SK-N-SH treated with all-trans-retinoic acid at 6 μM for 48 hours (cell line): ENCODE data around the gene ANKRD30A.

Source experiments
- ATAC-seq: fragments of 200-7000 bp; cut with Tn5 transposase; 3 replicates; pipeline ENCODE4 v1.9.1; 2020; ENCODE audit warnings: mild to moderate bottlenecking, moderate library complexity
- BACH2 ChIP-seq: fragments of 250-450 bp; sonication (Bioruptor Pico); IDR thresholded peaks from 2 replicates; pipeline ENCODE4 v1.9.0; 2021; ENCODE audit warnings: mild to moderate bottlenecking, borderline replicate concordance
- CREB5 ChIP-seq: fragments of 250-450 bp; sonication (Bioruptor Pico); IDR thresholded peaks from 2 replicates; pipeline ENCODE4 v1.5.1; 2020; ENCODE audit warnings: low read depth, mild to moderate bottlenecking, moderate library complexity
- CSDC2 ChIP-seq: fragments of 250-450 bp; sonication (Bioruptor Pico); IDR thresholded peaks from 2 replicates; pipeline ENCODE4 v1.5.0; 2020; ENCODE audit warnings: mild to moderate bottlenecking, moderate library complexity
- CSRNP3 ChIP-seq: fragments of 250-450 bp; sonication (Bioruptor Pico); IDR thresholded peaks from 2 replicates; pipeline ENCODE4 v1.5.1; 2021; ENCODE audit warnings: mild to moderate bottlenecking, moderate library complexity
- GLIS3 ChIP-seq: fragments of 250-450 bp; sonication (Bioruptor Pico); IDR thresholded peaks from 2 replicates; pipeline ENCODE4 v1.5.0; 2020; ENCODE audit warnings: mild to moderate bottlenecking, moderate library complexity
- ISL1 ChIP-seq: fragments of 250-450 bp; sonication (Bioruptor Pico); IDR thresholded peaks from 2 replicates; pipeline ENCODE4 v2.1.2; 2022; ENCODE audit warnings: mild to moderate bottlenecking, moderate library complexity
- OSR1 ChIP-seq: fragments of 250-450 bp; sonication (Bioruptor Pico); IDR thresholded peaks from 2 replicates; pipeline ENCODE4 v1.8.0; 2022; ENCODE audit warnings: moderate library complexity, mild to moderate bottlenecking, inconsistent platforms
- PATZ1 ChIP-seq: fragments of 250-450 bp; sonication (Bioruptor Pico); IDR thresholded peaks from 2 replicates; pipeline ENCODE4 v1.8.0; 2020; ENCODE audit warnings: mild to moderate bottlenecking, moderate library complexity, borderline replicate concordance
- PPARA ChIP-seq: fragments of 250-450 bp; sonication (Bioruptor Pico); IDR thresholded peaks from 2 replicates; pipeline ENCODE4 v1.5.0; 2020; ENCODE audit warnings: mild to moderate bottlenecking, borderline replicate concordance
- RARB ChIP-seq: fragments of 250-450 bp; sonication (Bioruptor Pico); IDR thresholded peaks from 2 replicates; pipeline ENCODE4 v1.8.0; 2021; ENCODE audit warnings: mild to moderate bottlenecking, moderate library complexity
- SNAI2 ChIP-seq: fragments of 250-450 bp; sonication (Bioruptor Pico); IDR thresholded peaks from 2 replicates; pipeline ENCODE4 v1.5.0; 2020; ENCODE audit warnings: mild to moderate bottlenecking, moderate library complexity
- TCF4 ChIP-seq: fragments of 250-450 bp; sonication (Bioruptor Pico); IDR thresholded peaks from 2 replicates; pipeline ENCODE4 v1.8.0; 2021; ENCODE audit warnings: mild to moderate bottlenecking, moderate library complexity, borderline replicate concordance
- TOX ChIP-seq: fragments of 250-450 bp; sonication (Bioruptor Pico); IDR thresholded peaks from 2 replicates; pipeline ENCODE4 v1.8.0; 2021; ENCODE audit warnings: mild to moderate bottlenecking, moderate library complexity, borderline replicate concordance
- TSHZ2 ChIP-seq: fragments of 250-450 bp; sonication (Bioruptor Pico); IDR thresholded peaks from 2 replicates; pipeline ENCODE4 v1.5.0; 2020; ENCODE audit warnings: mild to moderate bottlenecking, moderate library complexity
- ZC3H10 ChIP-seq: fragments of 250-450 bp; sonication (Bioruptor Pico); IDR thresholded peaks from 2 replicates; pipeline ENCODE4 v1.5.1; 2021; ENCODE audit warnings: mild to moderate bottlenecking, moderate library complexity
- ZFP3 ChIP-seq: fragments of 250-450 bp; sonication (Bioruptor Pico); IDR thresholded peaks from 2 replicates; pipeline ENCODE4 v1.5.0; 2020; ENCODE audit warnings: mild to moderate bottlenecking, moderate library complexity
- ZFP30 ChIP-seq: fragments of 450-650 bp; formaldehyde crosslinking; IDR thresholded peaks from 2 replicates; pipeline ENCODE4 v1.5.0; 2022; ENCODE audit warnings: mild to moderate bottlenecking, moderate library complexity
- ZNF565 ChIP-seq: fragments of 450-650 bp; formaldehyde crosslinking; conservative IDR thresholded peaks from 2 replicates; pipeline ENCODE4 v1.5.0; 2020; ENCODE audit warnings: low read depth, mild to moderate bottlenecking, moderate library complexity
- ZNF70 ChIP-seq: fragments of 450-650 bp; formaldehyde crosslinking; IDR thresholded peaks from 2 replicates; pipeline ENCODE4 v1.5.0; 2020; ENCODE audit warnings: mild to moderate bottlenecking, moderate library complexity
- ZNF8 ChIP-seq: fragments of 450-650 bp; formaldehyde crosslinking; IDR thresholded peaks from 2 replicates; pipeline ENCODE4 v1.5.0; 2020; ENCODE audit warnings: mild to moderate bottlenecking, moderate library complexity

The ANKRD30A gene

GRCh38 chr10:37275216-37275777, 149.9 kb downstream of the ANKRD30A start:
- TF ChIP-seq CSDC2 (CRISPR knock-in tag) (no peak), GLIS3 (no peak), TOX (CRISPR knock-in tag) (no peak), TSHZ2 (no peak), PATZ1 (CRISPR knock-in tag) (no peak), ZFP30 (no peak), ISL1 (no peak), RARB (CRISPR knock-in tag) (no peak), ZC3H10 (CRISPR knock-in tag) (no peak), OSR1 (CRISPR knock-in tag) (no peak), ZNF70 (CRISPR knock-in tag) (no peak), TCF4 (CRISPR knock-in tag) (no peak), BACH2 (CRISPR knock-in tag) (no peak)
- ATAC-seq, result no peak

GRCh38 chr10:37285063-37285462, 159.7 kb downstream of the ANKRD30A start:
- no peak for ATAC-seq
- TF ChIP-seq ZNF565 (CRISPR knock-in tag), result no peak
- no peak for TF ChIP-seq OSR1 (CRISPR knock-in tag)
- no peak for TF ChIP-seq ZNF8 (CRISPR knock-in tag)
- no peak for TF ChIP-seq ZFP3 (CRISPR knock-in tag)
- no peak for TF ChIP-seq ZC3H10 (CRISPR knock-in tag)
- no peak for TF ChIP-seq PPARA (CRISPR knock-in tag)
- no peak for TF ChIP-seq ISL1
- no peak for TF ChIP-seq TOX (CRISPR knock-in tag)
- TF ChIP-seq GLIS3, result no peak
- TF ChIP-seq BACH2 (CRISPR knock-in tag), result no peak
- TF ChIP-seq ZNF70 (CRISPR knock-in tag), result no peak
- TF ChIP-seq PATZ1 (CRISPR knock-in tag), result no peak
- no peak for TF ChIP-seq CSRNP3 (CRISPR knock-in tag)
- TF ChIP-seq TSHZ2, result no peak
- TF ChIP-seq SNAI2, result no peak
- no peak for TF ChIP-seq CREB5 (CRISPR knock-in tag)
- TF ChIP-seq TCF4 (CRISPR knock-in tag), result no peak
- TF ChIP-seq ZFP30, result no peak
